Lung (tissue), 12 donors: Measurements from ENCODE around the gene TMEM259. TPM values are rescaled to one million over a fixed set of nuclear protein-coding genes. Genes with fewer than 3 reads are reported as not detected.

Experiments used
- ATAC-seq: fragments of 200-7000 bp; cut with Tn5 transposase; one replicate; pipeline ENCODE4 v1.9.1; 2020; ENCODE audit warnings: moderate number of reproducible peaks; ENCODE audit not compliant: insufficient read depth, low FRiP score
- DNase-seq, 3 donors: peaks; one replicate each; pipeline ENCODE4 v3.0.0-alpha.2; 2013 to 2017
- H3K27ac ChIP-seq, 2 donors: one replicate each; pipeline ENCODE4 v1.5.1; 2013; ENCODE audit warnings: mild to moderate bottlenecking in 2 of 2, moderate library complexity in 2 of 2, control low read depth in 1 of 2, inconsistent platforms in 1 of 2, low read depth in 1 of 2, low read length in 1 of 2
- H3K27me3 ChIP-seq, 3 donors: one replicate each; pipeline ENCODE4 v1.5.1; 2013; ENCODE audit warnings: low read length in 2 of 3; ENCODE audit not compliant: control insufficient read depth in 3 of 3, insufficient read depth in 3 of 3
- H3K36me3 ChIP-seq, 4 donors: one replicate each; pipeline ENCODE4 v1.5.1; 2013; ENCODE audit warnings: low read length in 4 of 4, mild to moderate bottlenecking in 1 of 4, moderate library complexity in 1 of 4; ENCODE audit not compliant: control insufficient read depth in 4 of 4, insufficient read depth in 4 of 4
- H3K4me1 ChIP-seq, 5 donors: one replicate each; pipeline ENCODE4 v1.5.1; 2013; ENCODE audit warnings: low read length in 5 of 5, mild to moderate bottlenecking in 2 of 5, moderate library complexity in 1 of 5; ENCODE audit not compliant: control insufficient read depth in 5 of 5, insufficient read depth in 5 of 5
- H3K4me3 ChIP-seq: one replicate; pipeline ENCODE4 v1.5.1; 2013; ENCODE audit warnings: mild to moderate bottlenecking, control low read depth, moderate library complexity
- H3K9ac ChIP-seq, 2 donors: one replicate each; pipeline ENCODE4 v1.5.1; 2013; ENCODE audit warnings: low read length in 2 of 2, control low read depth in 1 of 2; ENCODE audit not compliant: insufficient read depth in 1 of 2
- H3K9me3 ChIP-seq, 4 donors: one replicate each; pipeline ENCODE4 v1.5.1; 2013; ENCODE audit warnings: low read length in 3 of 4, mild to moderate bottlenecking in 1 of 4, moderate library complexity in 1 of 4; ENCODE audit not compliant: control insufficient read depth in 4 of 4, insufficient read depth in 3 of 4
- WGBS, 2 donors: extraction: QIAGEN DNeasy Blood & Tissue Kit; methylation state at CpG; one replicate each; pipeline ENCODE4 v1.1.7; 2013; 5-methylcytosine and 5-hydroxymethylcytosine counted together
- polyA plus RNA-seq, 2 donors: library from polyadenylated mRNA; stranded (reverse); fragments of 200-250 nt; gene quantifications; one replicate each; pipeline ENCODE4 v1.2.1, GENCODE V29; 2013
- total RNA-seq, 2 donors: library from RNA; depleted of rRNA in 1 of 2; stranded (reverse); fragments of >200 nt in 1 of 2; gene quantifications; one replicate each; pipeline ENCODE4 v1.2.1, GENCODE V29; 2014 to 2021
- TF ChIP-seq, protein P1 (sequence below): IDR thresholded peaks from 2 replicates; pipeline ENCODE4 v1.5.1; 2012; ENCODE audit warnings: mild to moderate bottlenecking; ENCODE audit errors: control extremely low read depth, extremely low read depth
- donor health status: control.
- donor health status: control.
- donor health status: Bipolar disorder and iron deficiency.
- donor health status: healthy.
- donor health status: DM: yes; HTN: yes; CAD: no.

TMEM259 gene
- total and polyA plus RNA-seq, 4 donors = 61.1 to 262 (median 195) TPM

- H3K4me1 ChIP-seq = peaks cover 6 to 46% (median 7%) of the 10 kb centered on the region in 5 donors
- H3K27ac ChIP-seq = peak overlapping the region; percentile 81 to 90
- H3K4me3 ChIP-seq = peak overlapping the region; percentile 87
- DNase-seq = no peak
- TF ChIP-seq, protein P1, sequence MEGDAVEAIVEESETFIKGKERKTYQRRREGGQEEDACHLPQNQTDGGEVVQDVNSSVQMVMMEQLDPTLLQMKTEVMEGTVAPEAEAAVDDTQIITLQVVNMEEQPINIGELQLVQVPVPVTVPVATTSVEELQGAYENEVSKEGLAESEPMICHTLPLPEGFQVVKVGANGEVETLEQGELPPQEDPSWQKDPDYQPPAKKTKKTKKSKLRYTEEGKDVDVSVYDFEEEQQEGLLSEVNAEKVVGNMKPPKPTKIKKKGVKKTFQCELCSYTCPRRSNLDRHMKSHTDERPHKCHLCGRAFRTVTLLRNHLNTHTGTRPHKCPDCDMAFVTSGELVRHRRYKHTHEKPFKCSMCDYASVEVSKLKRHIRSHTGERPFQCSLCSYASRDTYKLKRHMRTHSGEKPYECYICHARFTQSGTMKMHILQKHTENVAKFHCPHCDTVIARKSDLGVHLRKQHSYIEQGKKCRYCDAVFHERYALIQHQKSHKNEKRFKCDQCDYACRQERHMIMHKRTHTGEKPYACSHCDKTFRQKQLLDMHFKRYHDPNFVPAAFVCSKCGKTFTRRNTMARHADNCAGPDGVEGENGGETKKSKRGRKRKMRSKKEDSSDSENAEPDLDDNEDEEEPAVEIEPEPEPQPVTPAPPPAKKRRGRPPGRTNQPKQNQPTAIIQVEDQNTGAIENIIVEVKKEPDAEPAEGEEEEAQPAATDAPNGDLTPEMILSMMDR = no peak
- ATAC-seq = no peak
- H3K36me3 ChIP-seq = peaks cover 0 to 7% (median 0%) of the 10 kb centered on the region in 4 donors
- peak overlapping the region; percentile 39 to 75 for H3K9ac ChIP-seq
- no peaks in the 10 kb centered on the region for H3K9me3 ChIP-seq
- no peaks in the 10 kb centered on the region for H3K27me3 ChIP-seq
- WGBS, 2 donors = 1 to 2% methylated on average over 58 to 60 of the region's 60 CpGs
These were observed 699 bp downstream of the TMEM259 start for GRCh38 chr19:1019980-1020867.

- no peaks in the 10 kb centered on the region for H3K9me3 ChIP-seq
- WGBS, 2 donors = 67 to 68% methylated on average over 18 of the region's 18 CpGs
- H3K4me1 ChIP-seq = peaks cover 6 to 46% (median 7%) of the 10 kb centered on the region in 5 donors
- ATAC-seq (no peak), DNase-seq (no peak)
- peaks cover 0 to 13% (median 0%) of the 10 kb centered on the region in 4 donors for H3K36me3 ChIP-seq
- H3K27me3 ChIP-seq = no peaks in the 10 kb centered on the region
- H3K27ac ChIP-seq = peak overlapping the region in 1 of 2 donors; percentile 81
- H3K4me3 ChIP-seq = peak overlapping the region; percentile 87
- TF ChIP-seq, protein P1 = no peak
- peak overlapping the region; percentile 39 to 75 for H3K9ac ChIP-seq
These were observed 1.3 kb downstream of the TMEM259 start for GRCh38 chr19:1019616-1019961.

DNA sequence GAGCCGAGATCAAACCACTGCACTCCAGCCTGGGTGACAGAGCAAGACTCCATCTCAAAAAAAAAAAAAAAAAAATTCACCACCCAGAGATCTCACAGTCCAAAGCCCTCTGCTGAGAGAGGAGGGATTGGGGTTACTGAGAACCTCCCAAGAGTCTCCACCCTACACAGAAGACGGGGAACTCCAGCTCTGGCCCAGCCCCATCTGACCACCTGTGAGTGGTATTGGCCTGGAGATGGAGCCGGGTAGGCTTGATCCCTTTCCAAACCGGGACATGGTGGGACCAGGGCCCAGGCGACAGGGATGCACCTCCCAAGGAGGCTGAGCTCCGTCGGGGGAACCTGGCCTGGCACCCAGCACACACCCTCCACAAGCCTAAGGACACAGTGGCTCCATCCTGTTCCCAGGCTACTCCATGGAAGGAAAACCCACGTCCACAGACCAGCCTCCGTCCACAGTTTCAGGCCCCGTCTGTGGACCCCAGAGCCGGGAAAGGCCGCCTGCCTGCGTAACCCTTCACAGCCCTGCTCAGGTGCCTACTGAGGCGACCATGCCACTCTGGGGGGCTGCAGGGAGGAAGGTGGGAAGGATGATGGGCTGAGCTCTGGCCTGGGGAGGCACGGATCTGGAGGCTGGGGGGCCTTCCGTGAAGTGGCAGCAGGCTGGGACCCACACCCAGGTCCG lies 1.8 kb downstream of the TMEM259 start:
- DNase-seq = no peak
- no peak overlapping the region for H3K4me3 ChIP-seq

More for the DNA sequence above, 1.8 kb downstream of the TMEM259 start:
- Histone ChIP-seq H3K27ac (peak overlapping the region in 1 of 2 donors; percentile 11), H3K9me3 (no peaks in the 10 kb centered on the region), H3K4me1 (peaks cover 6 to 46% (median 7%) of the 10 kb centered on the region in 5 donors), H3K36me3 (peaks cover 0 to 18% (median 0%) of the 10 kb centered on the region in 4 donors), H3K9ac (no peak overlapping the region), H3K27me3 (no peaks in the 10 kb centered on the region)
- 56 to 73% methylated on average over 17 of the region's 17 CpGs for WGBS, 2 donors
- ATAC-seq = no peak
- TF ChIP-seq, protein P1 = no peak
